Right renal pelvis (tissue), 4 donors: ENCODE data around the gene FAM210B. TPM values are rescaled to one million over a fixed set of nuclear protein-coding genes. Genes with fewer than 3 reads are reported as not detected.

Experiments
- polyA plus RNA-seq, 4 donors: library from polyadenylated mRNA; unstranded; fragments of 120-200 nt; gene quantifications; one replicate each; pipeline ENCODE4 v1.2.1, GENCODE V29; 2013; ENCODE audit not compliant: insufficient read length in 4 of 4

The FAM210B gene
- polyA plus RNA-seq, 4 donors: 40.3 to 48.2 (median 44.6) TPM

Other genes starting within 250 kb of the FAM210B start
- gene MC3R, start 110.2 kb upstream of the FAM210B start, polyA plus RNA-seq: not detected
- 10 to 100 TPM; 13.5 to 16.9 (median 15.4) TPM for gene AURKA, start 33.2 kb downstream of the FAM210B start, polyA plus RNA-seq
- 10 to 100 TPM; 37.2 to 48.8 (median 44.4) TPM for gene CSTF1, start 33.7 kb downstream of the FAM210B start, polyA plus RNA-seq
- gene CASS4, start 53.3 kb downstream of the FAM210B start, polyA plus RNA-seq: 1 to 10 TPM; 2.8 to 3.9 (median 3.6) TPM
- gene RTF2, start 109.7 kb downstream of the FAM210B start, polyA plus RNA-seq: 100 to 1,000 TPM; 118 to 134 (median 123) TPM
- gene FAM209A, start 165.8 kb downstream of the FAM210B start, polyA plus RNA-seq: under 1 TPM; 0.30 to 0.89 (median 0.57) TPM
- gene FAM209B, start 174.3 kb downstream of the FAM210B start, polyA plus RNA-seq: under 1 TPM in 2 of 4 donors, not detected in 2; 0.25 to 0.39 TPM